Smooth muscle cell (in vitro differentiated cells): ENCODE measurements around the gene LLCFC1. TPM values are rescaled to one million over a fixed set of nuclear protein-coding genes. Genes with fewer than 3 reads are reported as not detected.

Source experiments
- DNase-seq: peaks from one replicate; lab custom pipeline; 2025; ENCODE audit not compliant: unreplicated experiment; lab: John Stamatoyannopoulos, UW
- H2AFZ ChIP-seq: fragments of 200-600 bp; sonication (generic); 2 replicates; pipeline ENCODE4 v1.6.0; 2016; ENCODE audit warnings: antibody characterized with exemption, low read depth, mild to moderate bottlenecking
- H3F3A ChIP-seq: fragments of 200-600 bp; sonication (generic); 2 replicates; pipeline ENCODE4 v1.6.0; 2017; ENCODE audit warnings: antibody characterized with exemption, low read depth
- H3K27ac ChIP-seq: fragments of 200-600 bp; sonication (generic); 2 replicates; pipeline ENCODE4 v1.5.1; 2016; ENCODE audit warnings: low read depth, mild to moderate bottlenecking
- H3K27me3 ChIP-seq: fragments of 200-600 bp; sonication (generic); 2 replicates; pipeline ENCODE4 v1.6.1; 2016; ENCODE audit warnings: low read depth, mild to moderate bottlenecking
- H3K36me3 ChIP-seq: fragments of 200-600 bp; sonication (generic); 2 replicates; pipeline ENCODE4 v1.5.1; 2016; ENCODE audit warnings: low read depth
- H3K4me1 ChIP-seq: fragments of 200-600 bp; sonication (generic); 2 replicates; pipeline ENCODE4 v1.5.1; 2016; ENCODE audit warnings: low read depth
- H3K4me2 ChIP-seq: fragments of 200-600 bp; sonication (generic); 2 replicates; pipeline ENCODE4 v1.6.0; 2016; ENCODE audit warnings: mild to moderate bottlenecking
- H3K4me3 ChIP-seq: fragments of 200-600 bp; sonication (generic); 2 replicates; pipeline ENCODE4 v1.5.1; 2016; ENCODE audit warnings: mild to moderate bottlenecking
- H3K79me2 ChIP-seq: fragments of 200-600 bp; sonication (generic); 2 replicates; pipeline ENCODE4 v1.6.0; 2016; ENCODE audit warnings: low read depth, mild to moderate bottlenecking
- H3K9ac ChIP-seq: fragments of 200-600 bp; sonication (generic); 2 replicates; pipeline ENCODE4 v1.6.0; 2016; ENCODE audit warnings: low read depth
- H3K9me3 ChIP-seq: fragments of 200-600 bp; sonication (generic); replicated peaks from 2 replicates; pipeline ENCODE4 v1.5.1; 2016; ENCODE audit warnings: low read depth
- H4K20me1 ChIP-seq: fragments of 200-600 bp; sonication (generic); 2 replicates; pipeline ENCODE4 v1.6.0; 2016; ENCODE audit warnings: low read depth
- WGBS: methylation state at CpG from one replicate; pipeline ENCODE4 v1.1.7; 2016; ENCODE audit warnings: low lambda C conversion rate; 5-methylcytosine and 5-hydroxymethylcytosine counted together
- polyA plus RNA-seq: library from polyadenylated mRNA; unstranded; fragments of >200 nt; fragmentation: Nextera tagmentation; extraction: Ambion mirVana; gene quantifications from 2 replicates; pipeline ENCODE4 v1.2.1, GENCODE V29; 2016
- total RNA-seq: library from RNA; depleted of rRNA; stranded (reverse); fragments of >200 nt; gene quantifications from 2 replicates; pipeline ENCODE4 v1.2.3, GENCODE V29; 2014
- TF ChIP-seq, protein P1 (sequence below): fragments of 200-600 bp; sonication (generic); IDR thresholded peaks from 2 replicates; pipeline ENCODE4 v1.5.1; 2017; ENCODE audit warnings: borderline replicate concordance, mild to moderate bottlenecking, antibody characterized with exemption; ENCODE audit not compliant: insufficient read depth, poor library complexity, severe bottlenecking

LLCFC1 gene
- total and polyA plus RNA-seq, 2 experiments from 2014 or later: not detected

DNA sequence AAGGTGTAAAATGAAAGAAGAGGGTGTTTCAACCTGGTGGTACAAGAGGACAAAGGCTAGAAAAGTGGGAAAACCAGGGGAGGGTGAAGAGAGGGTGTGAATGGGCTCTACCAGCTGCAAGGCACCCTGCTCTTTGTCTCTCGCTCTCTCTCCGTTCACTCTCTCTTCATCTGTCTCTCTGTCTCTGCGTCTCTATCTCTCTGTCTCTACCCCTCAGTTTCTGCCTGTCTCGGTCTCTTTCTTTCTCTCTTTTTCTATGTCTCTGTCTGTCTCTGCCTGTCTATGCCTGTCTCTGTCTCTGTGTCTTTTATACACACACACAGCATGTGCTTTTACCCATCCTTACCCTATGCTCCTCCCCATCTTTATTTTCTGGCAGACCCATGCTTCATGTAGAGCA, 673 bp upstream of the LLCFC1 start:
- Histone ChIP-seq H3F3A (no peaks in the 10 kb centered on the region), H3K4me3 (no peak overlapping the region), H3K9ac (no peak overlapping the region), H2AFZ (no peak overlapping the region), H3K79me2 (no peaks in the 10 kb centered on the region), H3K27ac (no peak overlapping the region), H3K4me2 (no peak overlapping the region), H3K4me1 (no peaks in the 10 kb centered on the region), H3K27me3 (peaks cover 2% of the 10 kb centered on the region), H3K36me3 (no peaks in the 10 kb centered on the region), H4K20me1 (no peaks in the 10 kb centered on the region), H3K9me3 (no peaks in the 10 kb centered on the region)
- TF ChIP-seq, protein P1, sequence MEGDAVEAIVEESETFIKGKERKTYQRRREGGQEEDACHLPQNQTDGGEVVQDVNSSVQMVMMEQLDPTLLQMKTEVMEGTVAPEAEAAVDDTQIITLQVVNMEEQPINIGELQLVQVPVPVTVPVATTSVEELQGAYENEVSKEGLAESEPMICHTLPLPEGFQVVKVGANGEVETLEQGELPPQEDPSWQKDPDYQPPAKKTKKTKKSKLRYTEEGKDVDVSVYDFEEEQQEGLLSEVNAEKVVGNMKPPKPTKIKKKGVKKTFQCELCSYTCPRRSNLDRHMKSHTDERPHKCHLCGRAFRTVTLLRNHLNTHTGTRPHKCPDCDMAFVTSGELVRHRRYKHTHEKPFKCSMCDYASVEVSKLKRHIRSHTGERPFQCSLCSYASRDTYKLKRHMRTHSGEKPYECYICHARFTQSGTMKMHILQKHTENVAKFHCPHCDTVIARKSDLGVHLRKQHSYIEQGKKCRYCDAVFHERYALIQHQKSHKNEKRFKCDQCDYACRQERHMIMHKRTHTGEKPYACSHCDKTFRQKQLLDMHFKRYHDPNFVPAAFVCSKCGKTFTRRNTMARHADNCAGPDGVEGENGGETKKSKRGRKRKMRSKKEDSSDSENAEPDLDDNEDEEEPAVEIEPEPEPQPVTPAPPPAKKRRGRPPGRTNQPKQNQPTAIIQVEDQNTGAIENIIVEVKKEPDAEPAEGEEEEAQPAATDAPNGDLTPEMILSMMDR: no peak
- 98% methylated on average over 4 of the region's 4 CpGs for WGBS
- no peak for DNase-seq

DNA sequence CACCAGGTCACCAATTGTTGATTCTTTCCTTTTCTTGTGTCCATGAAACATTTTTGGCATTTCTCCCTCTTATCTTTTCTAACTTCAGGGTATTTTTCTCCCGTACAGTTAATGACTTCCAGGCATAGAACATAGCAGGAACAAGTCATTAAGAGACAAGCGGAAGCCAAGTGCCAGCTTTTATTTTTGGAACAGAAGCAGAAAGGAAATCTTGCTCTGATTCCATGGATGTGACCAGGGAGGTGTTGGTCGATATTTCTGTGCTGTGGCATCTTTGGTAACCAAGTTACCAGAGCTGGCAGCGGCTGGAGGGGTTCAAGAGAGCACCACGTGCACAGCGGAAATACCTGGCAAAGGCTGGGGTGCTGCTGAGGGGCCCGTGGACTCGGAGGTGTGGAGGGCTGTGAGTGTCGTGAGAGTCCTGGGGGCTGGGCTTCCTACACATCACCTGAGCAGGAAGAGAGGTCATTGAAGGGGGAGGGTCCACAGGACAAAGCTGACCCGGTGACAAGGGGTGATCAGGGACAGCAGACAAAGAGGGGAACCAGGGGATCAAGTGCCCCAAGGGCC, 1.8 kb downstream of the LLCFC1 start:
- Histone ChIP-seq H3K4me2 (no peak overlapping the region), H3K4me1 (no peaks in the 10 kb centered on the region), H3K9me3 (no peaks in the 10 kb centered on the region), H3K27ac (no peak overlapping the region), H2AFZ (no peak overlapping the region), H3K27me3 (no peaks in the 10 kb centered on the region), H3K9ac (no peak overlapping the region), H3K79me2 (no peaks in the 10 kb centered on the region), H3F3A (no peaks in the 10 kb centered on the region), H3K36me3 (no peaks in the 10 kb centered on the region), H3K4me3 (no peak overlapping the region), H4K20me1 (no peaks in the 10 kb centered on the region)
- TF ChIP-seq, protein P1: no peak
- WGBS: 84% methylated on average over 10 of the region's 10 CpGs
- DNase-seq: no peak

DNA sequence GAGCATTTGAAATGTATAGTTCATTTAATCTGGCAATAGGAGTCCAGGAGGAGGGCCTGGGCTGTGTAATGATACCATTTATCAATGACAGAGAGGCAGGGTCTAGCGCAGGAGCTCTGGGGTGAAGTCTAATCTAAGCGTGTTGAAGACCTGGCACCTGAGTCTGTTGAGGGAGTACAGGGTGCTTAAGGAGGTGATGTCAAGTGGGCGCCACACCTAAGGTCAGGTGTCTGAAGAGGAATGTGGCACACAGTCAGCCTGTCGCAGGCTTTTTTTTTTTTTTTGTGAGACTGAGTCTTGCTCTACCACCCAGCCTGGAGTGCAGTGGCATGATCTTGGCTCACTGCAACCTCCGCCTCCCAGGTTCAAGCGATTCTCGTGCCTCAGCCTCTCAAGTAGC, 2.3 kb downstream of the LLCFC1 start:
- Histone ChIP-seq H4K20me1 (no peaks in the 10 kb centered on the region), H3K27ac (no peak overlapping the region), H3K4me3 (no peak overlapping the region), H3F3A (no peaks in the 10 kb centered on the region), H3K79me2 (no peaks in the 10 kb centered on the region), H3K9me3 (no peaks in the 10 kb centered on the region), H3K9ac (no peak overlapping the region), H3K4me1 (no peaks in the 10 kb centered on the region), H3K4me2 (no peak overlapping the region), H3K27me3 (no peaks in the 10 kb centered on the region), H3K36me3 (no peaks in the 10 kb centered on the region), H2AFZ (no peak overlapping the region)
- 96% methylated on average over 7 of the region's 7 CpGs for WGBS
- DNase-seq: no peak
- TF ChIP-seq, protein P1: no peak

DNA sequence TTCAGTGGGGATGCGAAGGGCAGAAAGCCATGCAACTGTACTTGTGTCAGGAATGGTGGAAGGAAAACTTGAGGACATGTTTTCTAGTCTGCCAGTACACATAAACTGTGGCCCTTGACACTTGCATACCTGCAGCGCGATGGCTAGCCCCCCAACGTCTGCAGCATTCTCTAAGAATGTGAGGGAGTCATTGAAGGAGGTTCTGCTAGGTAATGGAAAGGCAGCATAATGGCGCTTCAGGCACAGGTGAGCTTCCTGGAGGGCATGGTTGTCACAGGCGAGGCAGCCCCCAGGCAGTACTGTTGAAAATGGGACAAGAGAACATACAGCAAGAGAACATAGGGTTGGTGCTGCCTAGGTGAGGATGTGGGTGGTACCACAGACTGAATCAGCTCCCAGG, 3.5 kb downstream of the LLCFC1 start:
- TF ChIP-seq, protein P1: no peak
- no peaks in the 10 kb centered on the region for H3K4me1 ChIP-seq
- H3K79me2 ChIP-seq: no peaks in the 10 kb centered on the region

More for the DNA sequence above, 3.5 kb downstream of the LLCFC1 start:
- no peak overlapping the region for H2AFZ ChIP-seq
- no peak overlapping the region for H3K27ac ChIP-seq
- H3K27me3 ChIP-seq: no peaks in the 10 kb centered on the region
- H4K20me1 ChIP-seq: no peaks in the 10 kb centered on the region
- no peak overlapping the region for H3K9ac ChIP-seq
- no peak overlapping the region for H3K4me2 ChIP-seq
- H3K36me3 ChIP-seq: no peaks in the 10 kb centered on the region
- H3K4me3 ChIP-seq: no peak overlapping the region
- no peaks in the 10 kb centered on the region for H3F3A ChIP-seq
- WGBS: 97% methylated on average over 6 of the region's 6 CpGs
- DNase-seq: no peak
- H3K9me3 ChIP-seq: no peaks in the 10 kb centered on the region
